Adrenal gland (tissue), 12 donors: Measurements from ENCODE around the gene CUL7. TPM values are rescaled to one million over a fixed set of nuclear protein-coding genes. Genes with fewer than 3 reads are reported as not detected.

Experiments used
- DNase-seq, 7 donors: peaks; one replicate each; pipeline ENCODE4 v3.0.0-alpha.2; 2019 to 2020
- H3K27ac ChIP-seq, 5 donors: fragments of 200-600 bp; sonication (generic) in 4 of 5; 1 replicate in 3 of 5; 2 replicates in 2 of 5; pipeline versions ENCODE4 v1.5.1 to v1.8.0; 2016 to 2020; ENCODE audit warnings: mild to moderate bottlenecking in 1 of 5
- H3K27me3 ChIP-seq: fragments of 200-600 bp; 2 replicates; pipeline ENCODE4 v1.8.0; 2021
- H3K36me3 ChIP-seq, 2 donors: fragments of 200-600 bp; replicated peaks in 1 of 2; 1 replicate in 1 of 2; 2 replicates in 1 of 2; pipeline versions ENCODE4 v1.5.1 to v1.8.0; 2018 to 2022
- H3K4me1 ChIP-seq, 2 donors: fragments of 200-600 bp; replicated peaks in 1 of 2; 1 replicate in 1 of 2; 2 replicates in 1 of 2; pipeline versions ENCODE4 v1.5.1 to v1.8.0; 2018 to 2021
- H3K4me3 ChIP-seq, 4 donors: fragments of 200-600 bp; sonication (generic) in 3 of 4; one replicate each; pipeline ENCODE4 v1.5.1; 2016 to 2018
- H3K9me3 ChIP-seq, 3 donors: fragments of 200-600 bp; sonication (generic) in 1 of 3; replicated peaks in 1 of 3; 1 replicate in 2 of 3; 2 replicates in 1 of 3; pipeline versions ENCODE4 v1.5.1 to v1.8.0; 2016 to 2021
- POLR2A ChIP-seq, 2 donors: fragments of 450-650 bp; IDR thresholded peaks; one replicate each; pipeline ENCODE4 v1.6.1; 2017; ENCODE audit warnings: antibody characterized with exemption in 2 of 2, mild to moderate bottlenecking in 2 of 2, moderate library complexity in 1 of 2
- WGBS, 4 donors: extraction: QIAGEN DNeasy Blood & Tissue Kit in 2 of 4; methylation state at CpG; one replicate each; pipeline versions ENCODE4 v1.1.5 to v1.1.7; 2013 to 2017; 5-methylcytosine and 5-hydroxymethylcytosine counted together
- intact Hi-C, 2 donors: fragments of 100-400 bp; cut with DNase I; formaldehyde crosslinking; loops; one replicate each; pipeline versions ENCODE4 v1.14.1 to v1.15.0; 2022 to 2023
- polyA plus RNA-seq, 3 donors: library from polyadenylated mRNA; stranded (reverse); fragments of 200-250 nt in 2 of 3; fragments of 350-450 nt in 1 of 3; fragmentation: Illumina TruSeq in 1 of 3; extraction: RNeasy Lipid Tissue Mini Kit (QIAGEN cat#74804) in 1 of 3; gene quantifications; one replicate each; pipeline ENCODE4 v1.2.3, GENCODE V29; 2013 to 2014
- total RNA-seq, 9 donors: library from RNA; depleted of rRNA in 4 of 9; stranded (reverse); fragments of >200 nt in 4 of 9; fragments of 120-200 nt in 1 of 9; fragmentation: NEBNext Ultra II Directional in 1 of 9; extraction: Animal tissue kit (Norgen Biotek cat#: 25700) in 1 of 9; gene quantifications; one replicate each; pipeline versions ENCODE4 v1.1.0 to v1.2.4, GENCODE V29; 2013 to 2023
- TF ChIP-seq, protein P1 (sequence below), 6 experiments: fragments of 450-650 bp in 4 of 6; fragments of 200-600 bp in 2 of 6; sonication (generic) in 1 of 6; IDR thresholded peaks; 1 replicate in 5 of 6; 2 replicates in 1 of 6; pipeline versions ENCODE4 v1.5.1 to v1.8.0; 2016 to 2021; ENCODE audit warnings: antibody characterized with exemption in 6 of 6, mild to moderate bottlenecking in 2 of 6, moderate library complexity in 1 of 6
- donor health status: healthy with polysubstance abuse.
- donor health status: Bipolar disorder and iron deficiency.
- donor health status: DM: yes; HTN: yes; CAD: no.
- donor health status: DM: no; HTN: no; CAD: no.
- donor health status: DM: no; HTN: no; CAD: no.
- donor health status: DM: yes; HTN: yes; CAD: no.

CUL7 gene
- total and polyA plus RNA-seq, 12 donors, result 12.0 to 52.5 (median 32.7) TPM

DNA sequence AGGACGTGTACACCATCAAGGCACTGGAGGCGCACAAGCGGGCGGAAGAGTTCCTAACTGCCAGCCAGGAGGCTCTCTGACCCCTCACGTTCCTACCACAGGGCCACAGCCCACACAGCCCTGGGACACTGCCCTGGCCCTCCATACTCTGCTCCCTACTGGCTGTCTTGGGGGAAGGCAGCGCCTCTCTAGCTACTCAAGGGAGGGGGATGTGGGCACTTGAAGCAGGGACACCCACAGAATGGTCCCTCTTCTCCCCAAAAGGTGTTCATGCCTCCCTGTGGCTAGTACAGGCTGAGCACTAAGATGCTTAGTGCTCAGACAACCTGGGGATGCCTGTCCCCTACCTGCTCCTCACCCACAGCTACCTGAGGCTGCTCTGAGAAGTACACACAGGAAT, 42.4 kb downstream of the CUL7 start:
- Histone ChIP-seq H3K9me3 (no peaks in the 10 kb centered on the region), H3K27ac (no peak overlapping the region), H3K27me3 (no peaks in the 10 kb centered on the region), H3K36me3 (peaks cover 0 to 59% of the 10 kb centered on the region in 2 donors), H3K4me3 (no peak overlapping the region), H3K4me1 (peaks cover 13 to 33% of the 10 kb centered on the region in 2 donors)
- WGBS, 4 donors, result 79 to 88% (median 83%) methylated on average over 4 to 6 of the region's 6 CpGs
- no peak for TF ChIP-seq POLR2A (IDR thresholded peaks at IDR 0.05)
- TF ChIP-seq, protein P1, sequence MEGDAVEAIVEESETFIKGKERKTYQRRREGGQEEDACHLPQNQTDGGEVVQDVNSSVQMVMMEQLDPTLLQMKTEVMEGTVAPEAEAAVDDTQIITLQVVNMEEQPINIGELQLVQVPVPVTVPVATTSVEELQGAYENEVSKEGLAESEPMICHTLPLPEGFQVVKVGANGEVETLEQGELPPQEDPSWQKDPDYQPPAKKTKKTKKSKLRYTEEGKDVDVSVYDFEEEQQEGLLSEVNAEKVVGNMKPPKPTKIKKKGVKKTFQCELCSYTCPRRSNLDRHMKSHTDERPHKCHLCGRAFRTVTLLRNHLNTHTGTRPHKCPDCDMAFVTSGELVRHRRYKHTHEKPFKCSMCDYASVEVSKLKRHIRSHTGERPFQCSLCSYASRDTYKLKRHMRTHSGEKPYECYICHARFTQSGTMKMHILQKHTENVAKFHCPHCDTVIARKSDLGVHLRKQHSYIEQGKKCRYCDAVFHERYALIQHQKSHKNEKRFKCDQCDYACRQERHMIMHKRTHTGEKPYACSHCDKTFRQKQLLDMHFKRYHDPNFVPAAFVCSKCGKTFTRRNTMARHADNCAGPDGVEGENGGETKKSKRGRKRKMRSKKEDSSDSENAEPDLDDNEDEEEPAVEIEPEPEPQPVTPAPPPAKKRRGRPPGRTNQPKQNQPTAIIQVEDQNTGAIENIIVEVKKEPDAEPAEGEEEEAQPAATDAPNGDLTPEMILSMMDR (IDR thresholded peaks at IDR 0.05), result no peak
- DNase-seq, result no peak
- intact Hi-C loops, result no loop called here

DNA sequence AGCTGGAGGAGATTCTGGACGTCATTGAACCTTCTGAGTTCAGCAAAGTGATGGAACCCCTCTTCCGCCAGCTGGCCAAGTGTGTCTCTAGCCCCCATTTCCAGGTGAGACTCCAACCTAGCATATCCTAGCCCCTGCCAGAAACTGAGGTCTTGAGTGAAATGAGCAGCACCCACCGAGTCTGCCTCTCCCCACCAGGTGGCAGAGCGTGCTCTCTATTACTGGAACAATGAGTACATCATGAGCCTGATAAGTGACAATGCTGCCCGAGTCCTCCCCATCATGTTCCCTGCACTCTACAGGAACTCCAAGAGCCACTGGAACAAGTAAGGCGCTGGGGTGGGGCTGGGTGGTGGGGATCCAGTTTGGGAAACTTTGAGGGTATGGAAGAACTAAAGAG, 44.5 kb downstream of the CUL7 start:
- H3K4me3 ChIP-seq, result no peak overlapping the region
- no peaks in the 10 kb centered on the region for H3K27me3 ChIP-seq
- TF ChIP-seq, protein P1 (IDR thresholded peaks at IDR 0.05), result peak in 5 of 6 experiments; percentile 22 to 36 (median 30)
- no peak for TF ChIP-seq POLR2A (IDR thresholded peaks at IDR 0.05)
- H3K36me3 ChIP-seq, result peaks cover 0 to 59% of the 10 kb centered on the region in 2 donors
- intact Hi-C loops, result no loop called here
- no peaks in the 10 kb centered on the region for H3K9me3 ChIP-seq
- whole genome bisulfite sequencing, 4 donors, result 59 to 76% (median 68%) methylated on average over 4 to 6 of the region's 6 CpGs
- peak in 5 of 7 donors; percentile 31 to 77 (median 45) for DNase-seq
- H3K4me1 ChIP-seq, result peaks cover 0 to 16% of the 10 kb centered on the region in 2 donors
- no peak overlapping the region for H3K27ac ChIP-seq

DNA sequence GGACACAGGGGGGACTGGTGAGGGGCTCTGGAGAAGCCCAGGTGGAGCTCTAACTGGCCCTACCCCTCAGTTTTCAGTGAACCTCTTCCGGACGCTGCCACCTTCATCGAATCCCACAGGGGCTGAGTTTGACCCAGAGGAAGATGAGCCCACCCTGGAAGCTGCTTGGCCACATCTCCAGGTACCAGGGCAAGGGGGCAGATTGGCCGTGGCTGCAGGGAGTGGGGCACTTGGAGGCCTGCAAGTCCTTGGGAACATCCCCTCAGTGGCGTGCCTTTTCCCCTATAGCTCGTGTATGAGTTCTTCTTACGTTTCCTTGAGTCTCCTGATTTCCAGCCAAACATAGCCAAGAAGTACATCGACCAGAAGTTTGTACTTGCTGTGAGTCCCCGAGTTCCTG, 46.5 kb downstream of the CUL7 start:
- H3K4me3 ChIP-seq, result no peak overlapping the region
- H3K9me3 ChIP-seq, result no peaks in the 10 kb centered on the region
- intact Hi-C loops, result no loop called here
- peaks cover 0 to 57% of the 10 kb centered on the region in 2 donors for H3K36me3 ChIP-seq
- DNase-seq, result no peak
- peaks cover 0 to 4% of the 10 kb centered on the region in 2 donors for H3K4me1 ChIP-seq
- 82 to 94% (median 91%) methylated on average over 6 to 9 of the region's 9 CpGs for WGBS, 4 donors
- TF ChIP-seq, protein P1 (IDR thresholded peaks at IDR 0.05), result no peak
- TF ChIP-seq POLR2A (IDR thresholded peaks at IDR 0.05), result no peak
- H3K27ac ChIP-seq, result no peak overlapping the region
- no peaks in the 10 kb centered on the region for H3K27me3 ChIP-seq

DNA sequence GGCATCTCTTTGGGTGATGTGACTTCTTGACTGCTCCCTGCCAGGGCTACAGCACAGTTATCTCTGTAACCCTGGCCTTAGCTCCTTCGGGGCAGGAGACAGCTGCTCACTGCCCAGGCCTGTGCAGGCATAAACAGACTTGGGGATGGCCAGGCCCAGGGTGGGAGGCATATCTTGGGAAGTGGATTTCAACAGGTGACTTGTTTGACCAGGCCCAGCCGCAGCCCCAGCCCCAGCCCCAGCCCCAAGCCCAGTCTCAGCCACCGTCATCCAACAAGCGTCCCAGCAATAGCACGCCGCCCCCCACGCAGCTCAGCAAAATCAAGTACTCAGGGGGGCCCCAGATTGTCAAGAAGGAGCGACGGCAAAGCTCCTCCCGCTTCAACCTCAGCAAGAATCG, 47.4 kb downstream of the CUL7 start:
- TF ChIP-seq POLR2A (IDR thresholded peaks at IDR 0.05), result no peak
- TF ChIP-seq, protein P1 (IDR thresholded peaks at IDR 0.05), result no peak
- no peak overlapping the region for H3K4me3 ChIP-seq
- H3K4me1 ChIP-seq, result no peaks in the 10 kb centered on the region
- H3K36me3 ChIP-seq, result peaks cover 0 to 48% of the 10 kb centered on the region in 2 donors
- H3K27me3 ChIP-seq, result no peaks in the 10 kb centered on the region
- intact Hi-C loops, result no loop called here
- H3K9me3 ChIP-seq, result no peaks in the 10 kb centered on the region
- 91 to 95% (median 93%) methylated on average over 7 to 11 of the region's 11 CpGs for WGBS, 4 donors
- H3K27ac ChIP-seq, result no peak overlapping the region
- DNase-seq, result no peak
